K562 (cell line): ENCODE results near the gene XRCC3. TPM values are rescaled to one million over a fixed set of nuclear protein-coding genes. Genes with fewer than 3 reads are reported as not detected.

Source experiments
- ATAC-seq: fragments of 200-7000 bp; cut with Tn5 transposase; 3 replicates; pipeline ENCODE4 v1.9.1; 2020; ENCODE audit warnings: moderate library complexity
- BruUV-seq: library from RNA; stranded (reverse); fragments of 400-500 nt; replicated peaks from 2 replicates; lab custom pipeline; 2021; lab: Mats Ljungman, UMichigan
- CTCF ChIA-PET: fragments of 300-600 bp; formaldehyde crosslinking; extraction: SDS; loops from one replicate; lab custom pipeline; 2021; ENCODE audit warnings: low intra/inter-chr PET ratio; lab: Yijun Ruan, JAX
- POLR2A ChIA-PET: fragments of 300-600, 350-650 bp; sonication (Branson Sonifier 250); formaldehyde crosslinking; extraction: SDS; loops from one replicate; lab custom pipeline; 2021; ENCODE audit warnings: antibody characterized with exemption, inconsistent platforms; lab: Yijun Ruan, JAX
- DNase-seq, 4 experiments: peaks; one replicate each; pipeline versions ENCODE4 v3.0.0 to v3.0.0-alpha.2; 2011 to 2018; ENCODE audit warnings: low spot score in 3 of 4, mixed read lengths in 3 of 4; ENCODE audit errors: extremely low read depth in 1 of 4
- FAIRE-seq: peaks from 2 replicates; lab custom pipeline; 2011; peaks lifted over from hg19 to GRCh38; lab: Jason Lieb, UNC
- H2AFZ ChIP-seq: 2 replicates; pipeline ENCODE4 v1.6.0; 2011; ENCODE audit warnings: low read depth, low read length, control low read depth, inconsistent platforms
- H3K27ac ChIP-seq: fragments of 200-600 bp; 3 replicates; pipeline ENCODE4 v1.8.0; 2011; ENCODE audit warnings: low read depth, mild to moderate bottlenecking, control low read depth, inconsistent platforms, low read length, moderate library complexity, mixed read lengths; ENCODE audit errors: extremely low read depth
- H3K27me3 ChIP-seq, 2 experiments: fragments of 300-600 bp in 1 of 2; 2 replicates in 1 of 2; 3 replicates in 1 of 2; pipeline versions ENCODE4 v1.6.0 to v1.8.0; 2011; ENCODE audit warnings: inconsistent platforms in 2 of 2, low read length in 2 of 2, mild to moderate bottlenecking in 1 of 2, mixed read lengths in 1 of 2, moderate library complexity in 1 of 2; ENCODE audit not compliant: control insufficient read depth in 2 of 2, insufficient read depth in 2 of 2
- H3K36me3 ChIP-seq: fragments of 300-600 bp; 3 replicates; pipeline ENCODE4 v1.8.0; 2011; ENCODE audit warnings: mild to moderate bottlenecking, low read length, inconsistent platforms; ENCODE audit not compliant: control insufficient read depth, insufficient read depth
- H3K4me1 ChIP-seq, 2 experiments: fragments of 200-600 bp in 1 of 2; replicated peaks in 1 of 2; 2 replicates in 1 of 2; 3 replicates in 1 of 2; pipeline versions ENCODE4 v1.5.1 to v1.8.0; 2011; ENCODE audit warnings: inconsistent platforms in 2 of 2, low read length in 2 of 2, mild to moderate bottlenecking in 1 of 2, mixed read lengths in 1 of 2, moderate library complexity in 1 of 2; ENCODE audit not compliant: control insufficient read depth in 2 of 2, insufficient read depth in 2 of 2
- H3K4me2 ChIP-seq: 2 replicates; pipeline ENCODE4 v1.6.1; 2011; ENCODE audit warnings: low read length, control low read depth, inconsistent platforms, mixed read lengths; ENCODE audit not compliant: insufficient read depth
- H3K4me3 ChIP-seq: fragments of 200-600 bp; sonication (generic), shearing (Covaris generic); 2 replicates; pipeline ENCODE4 v1.5.1; 2016; ENCODE audit warnings: control low read depth, inconsistent platforms
- H3K79me2 ChIP-seq: fragments of 200-600 bp; 3 replicates; pipeline ENCODE4 v1.8.0; 2011; ENCODE audit warnings: low read length, inconsistent platforms; ENCODE audit not compliant: control insufficient read depth, insufficient read depth
- H3K9ac ChIP-seq, 2 experiments: 2 replicates each; pipeline versions ENCODE4 v1.6.0 to v1.6.1; 2011; ENCODE audit warnings: low read depth in 2 of 2, low read length in 2 of 2, control low read depth in 1 of 2, inconsistent platforms in 1 of 2, mild to moderate bottlenecking in 1 of 2, mixed read lengths in 1 of 2; ENCODE audit not compliant: insufficient read depth in 1 of 2
- H3K9me1 ChIP-seq: one replicate; pipeline ENCODE4 v1.6.0; 2011; ENCODE audit warnings: inconsistent platforms, mild to moderate bottlenecking, low read length, moderate library complexity; ENCODE audit not compliant: control insufficient read depth, insufficient read depth
- H3K9me3 ChIP-seq: replicated peaks from 2 replicates; pipeline ENCODE4 v1.5.1; 2011; ENCODE audit warnings: low read depth, low read length, inconsistent platforms; ENCODE audit not compliant: control insufficient read depth, insufficient read depth
- H4K20me1 ChIP-seq: replicated peaks from 2 replicates; pipeline ENCODE4 v1.6.1; 2011; ENCODE audit warnings: low read length, inconsistent platforms, mixed read lengths; ENCODE audit not compliant: control insufficient read depth, insufficient read depth
- BRD4 ChIP-seq: fragments of 200-600 bp; sonication (generic); IDR thresholded peaks from 2 replicates; pipeline ENCODE4 v1.6.1; 2017; ENCODE audit warnings: inconsistent platforms
- FOSL1 ChIP-seq: fragments of 200-800 bp; sonication (Bioruptor generic); conservative IDR thresholded peaks from 2 replicates; pipeline ENCODE4 v1.6.1; 2016; ENCODE audit warnings: missing genetic modification characterization, missing compliant biosample characterization
- JUND ChIP-seq, 2 experiments: IDR thresholded peaks; 2 replicates in 1 of 2; 3 replicates in 1 of 2; pipeline ENCODE4 v1.6.1; 2011; ENCODE audit warnings: borderline replicate concordance in 2 of 2, low read depth in 2 of 2, low read length in 2 of 2, improper control_type of control experiment in 1 of 2, missing biosample characterization in 1 of 2, missing genetic modification characterization in 1 of 2, missing genetic modification reagents in 1 of 2
- MEIS2 ChIP-seq: fragments of 450-650 bp; IDR thresholded peaks from 2 replicates; pipeline ENCODE4 v1.6.1; 2014; ENCODE audit warnings: mild to moderate bottlenecking; ENCODE audit not compliant: partially characterized antibody
- PBX2 ChIP-seq, 2 experiments: IDR thresholded peaks in 1 of 2; conservative IDR thresholded peaks in 1 of 2; 2 replicates each; pipeline ENCODE4 v1.6.1; 2016; ENCODE audit warnings: low read depth in 2 of 2, mild to moderate bottlenecking in 1 of 2, missing compliant biosample characterization in 1 of 2, missing genetic modification characterization in 1 of 2, moderate library complexity in 1 of 2
- TCF7 ChIP-seq: sonication (generic); IDR thresholded peaks from 2 replicates; pipeline ENCODE4 v1.6.1; 2016; ENCODE audit warnings: antibody characterized with exemption, borderline replicate concordance
- WGBS: fragments of 100-300 bp; shearing (Covaris generic); methylation state at CpG from one replicate; pipeline ENCODE4 v1.1.6; 2016; ENCODE audit warnings: low coverage, mixed read lengths; ENCODE audit not compliant: insufficient coverage; ENCODE audit errors: missing lambda C conversion rate; 5-methylcytosine and 5-hydroxymethylcytosine counted together
- in situ Hi-C: fragments of 300-500 bp; cut with MboI; formaldehyde crosslinking; loops from 4 replicates; pipeline ENCODE4 v1.15.0; 2018; ENCODE audit warnings: inconsistent platforms, mixed read lengths
- intact Hi-C: fragments of 100-400 bp; cut with micrococcal nuclease; formaldehyde crosslinking; loops from 2 replicates; pipeline ENCODE4 v1.14.2; 2022
- polyA plus RNA-seq, 8 experiments: library from polyadenylated mRNA; depleted of rRNA in 4 of 8; stranded (reverse) in 5 of 8; unstranded in 3 of 8; fragments of >200 nt; fragmentation: Nextera tagmentation in 2 of 8; fragmentation: Illumina TruSeq in 1 of 8; extraction: Ambion mirVana in 2 of 8; extraction: Trizol in 1 of 8; gene quantifications; 2 replicates each; pipeline versions ENCODE4 v1.2.1 to v1.2.3, GENCODE V29; 2011 to 2014; ENCODE audit warnings: inconsistent platforms in 1 of 8, missing spikeins in 1 of 8
- total RNA-seq, 7 experiments: library from RNA; depleted of rRNA in 6 of 7; stranded (reverse); fragments of >200 nt in 6 of 7; fragmentation: Illumina TruSeq in 2 of 7; extraction: Trizol in 2 of 7; gene quantifications; 2 replicates each; pipeline versions ENCODE4 v1.2.1 to v1.2.3, GENCODE V29; 2011 to 2021; ENCODE audit warnings: low replicate concordance in 1 of 7

The XRCC3 gene
- total and polyA plus RNA-seq, 9 of the 15 experiments (the other 6 are each of a cell fraction or from before 2014, with no cell fraction given): 0.34 to 59.3 (median 30.3) TPM

- H3K27ac ChIP-seq: no peak overlapping the region
- no peak overlapping the region for H3K9ac ChIP-seq
- no peak overlapping the region for H3K4me3 ChIP-seq
- POLR2A ChIA-PET: no interaction called here
- no peak for TF ChIP-seq BRD4
- TF ChIP-seq MEIS2: peak; percentile 65
- TF ChIP-seq TCF7: no peak
- 0 out of 2 replicates have a peak, but pooled peaks have one; percentile 20 for TF ChIP-seq FOSL1
- TF ChIP-seq JUND (IDR thresholded peaks at IDR 0.05; ENCODE audit: borderline replicate concordance, low read depth, low read length): peak; percentile 20; the same call in 1 of the 2 replicates
- TF ChIP-seq JUND (tag; IDR thresholded peaks at IDR 0.05; ENCODE audit: borderline replicate concordance, low read depth, low read length): no peak
- no peak for TF ChIP-seq PBX2 (CRISPR knock-in tag; IDR thresholded peaks at IDR 0.05; ENCODE audit: low read depth)
- TF ChIP-seq PBX2 (tag; conservative IDR thresholded peaks at IDR 0.05; ENCODE audit: low read depth): 0 out of 2 replicates have a peak, but pooled peaks have one; percentile 27
- H3K79me2 ChIP-seq: no peaks in the 10 kb centered on the region
- no peaks in the 10 kb centered on the region; a peak in 3 of 5 replicates for H3K4me1 ChIP-seq
- no TSS peak for BruUV-seq
- intact Hi-C loops: loop anchor here (2.0 kb wide), 1 partner anchor 177 kb away; no protein-coding TSS in a partner anchor
- ATAC-seq (no peak), DNase-seq (no peak), FAIRE-seq (no peak)
- CTCF ChIA-PET: no interaction called here
- no peak overlapping the region for H3K4me2 ChIP-seq
- peaks cover 2 to 13% of the 10 kb centered on the region in 2 experiments; a peak in 3 of 5 replicates for H3K27me3 ChIP-seq
- H3K9me1 ChIP-seq: no peaks in the 10 kb centered on the region
- H3K9me3 ChIP-seq: no peaks in the 10 kb centered on the region
- in situ Hi-C loops: no loop called here
- H3K36me3 ChIP-seq: no peaks in the 10 kb centered on the region
- H4K20me1 ChIP-seq: no peaks in the 10 kb centered on the region
- 62% methylated on average over 5 of the region's 5 CpGs for WGBS
- no peak overlapping the region for H2AFZ ChIP-seq
Measured at GRCh38 chr14:103749452-103749851, 34.2 kb upstream of the XRCC3 start.
